Pancreas (tissue), 10 donors: ENCODE results near the gene ZFP90. TPM values are rescaled to one million over a fixed set of nuclear protein-coding genes. Genes with fewer than 3 reads are reported as not detected.

Experiments used
- ATAC-seq, 4 donors: fragments of 200-7000 bp; cut with Tn5 transposase; one replicate each; pipeline versions ENCODE4 v1.8.0 to v1.9.1; 2020; ENCODE audit warnings: mild to moderate bottlenecking in 4 of 4, moderate library complexity in 4 of 4
- DNase-seq, 6 donors: peaks; one replicate each; pipeline ENCODE4 v3.0.0-alpha.2; 2020
- FAIRE-seq: peaks from 2 replicates; lab custom pipeline; 2012; peaks lifted over from hg19 to GRCh38; lab: Jason Lieb, UNC
- H3K27ac ChIP-seq, 4 donors: fragments of 200-600 bp; sonication (generic); 1 replicate in 3 of 4; 2 replicates in 1 of 4; pipeline versions ENCODE4 v1.5.0 to v1.8.0; 2020
- H3K27me3 ChIP-seq, 4 donors: fragments of 200-600 bp; one replicate each; pipeline ENCODE4 v1.8.0; 2021
- H3K36me3 ChIP-seq, 3 donors: fragments of 200-600 bp; sonication (generic) in 1 of 3; one replicate each; pipeline versions ENCODE4 v1.5.0 to v1.8.0; 2020 to 2021
- H3K4me1 ChIP-seq, 3 donors: fragments of 200-600 bp; one replicate each; pipeline ENCODE4 v1.8.0; 2021
- H3K4me3 ChIP-seq, 4 donors: fragments of 200-600 bp; sonication (generic) in 2 of 4; one replicate each; pipeline versions ENCODE4 v1.5.0 to v1.8.0; 2020 to 2021
- H3K9me3 ChIP-seq, 4 donors: fragments of 200-600 bp; one replicate each; pipeline ENCODE4 v1.8.0; 2021
- CTCF ChIP-seq, 4 donors: fragments of 200-600 bp; sonication (generic) in 3 of 4; IDR thresholded peaks; one replicate each; pipeline versions ENCODE4 v1.5.0 to v1.8.0; 2021; ENCODE audit warnings: antibody characterized with exemption in 4 of 4
- WGBS, 2 donors: extraction: QIAGEN DNeasy Blood & Tissue Kit; methylation state at CpG; one replicate each; pipeline ENCODE4 v1.1.7; 2013; 5-methylcytosine and 5-hydroxymethylcytosine counted together
- intact Hi-C, 3 donors: fragments of 100-400 bp; cut with DNase I; formaldehyde crosslinking; loops; one replicate each; pipeline versions ENCODE4 v1.11.1 to v1.14.2; 2022
- polyA plus RNA-seq, 2 donors: library from polyadenylated mRNA; stranded (reverse); fragments of 200-250 nt; gene quantifications; one replicate each; pipeline ENCODE4 v1.2.3, GENCODE V29; 2013
- total RNA-seq, 6 donors: library from RNA; stranded (reverse); fragmentation: NEBNext Ultra II Directional in 4 of 6; extraction: Animal tissue kit (Norgen Biotek cat#: 25700) in 4 of 6; gene quantifications; one replicate each; pipeline versions ENCODE4 v1.2.1 to v1.2.4, GENCODE V29; 2021 to 2023
- donor health status: healthy with polysubstance abuse.
- donor health status: DM: no; HTN: no; CAD: no; lungs with moderate emphysema.
- donor health status: DM: no; HTN: no; CAD: no.
- donor health status: control.
- donor health status: control.
- donor health status: Bipolar disorder and iron deficiency.
- donor health status: DM: yes; HTN: yes; CAD: no.
- donor health status: DM: no; HTN: no; CAD: no.
- donor health status: DM: no; HTN: no; CAD: no.
- donor health status: DM: yes; HTN: yes; CAD: no.

ZFP90 gene
- total and polyA plus RNA-seq, 8 donors, result 5.4 to 15.3 (median 9.1) TPM

DNA sequence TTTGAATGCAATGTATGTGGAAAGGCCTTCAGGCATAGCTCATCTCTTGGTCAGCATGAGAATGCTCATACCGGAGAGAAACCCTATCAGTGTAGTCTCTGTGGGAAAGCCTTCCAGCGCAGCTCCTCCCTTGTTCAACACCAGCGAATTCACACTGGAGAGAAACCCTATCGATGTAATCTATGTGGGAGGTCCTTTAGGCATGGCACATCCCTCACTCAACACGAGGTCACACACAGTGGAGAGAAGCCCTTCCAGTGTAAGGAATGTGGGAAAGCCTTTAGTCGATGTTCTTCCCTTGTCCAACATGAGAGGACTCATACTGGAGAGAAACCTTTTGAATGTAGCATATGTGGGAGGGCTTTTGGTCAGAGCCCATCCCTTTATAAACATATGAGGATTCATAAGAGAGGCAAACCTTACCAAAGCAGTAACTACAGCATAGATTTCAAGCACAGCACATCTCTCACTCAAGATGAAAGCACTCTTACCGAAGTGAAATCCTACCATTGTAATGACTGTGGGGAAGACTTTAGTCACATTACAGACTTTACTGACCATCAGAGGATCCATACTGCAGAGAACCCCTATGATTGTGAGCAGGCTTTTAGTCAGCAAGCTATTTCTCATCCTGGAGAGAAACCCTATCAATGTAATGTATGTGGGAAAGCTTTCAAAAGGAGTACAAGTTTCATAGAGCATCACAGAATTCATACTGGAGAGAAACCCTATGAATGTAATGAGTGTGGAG lies 24.7 kb downstream of the ZFP90 start:
- no peak for ATAC-seq

GRCh38 chr16:68564382-68564985 lies 25.4 kb downstream of the ZFP90 start:
- DNase-seq, result no peak
- no peak for ATAC-seq
- Histone ChIP-seq H3K4me1 (no peaks in the 10 kb centered on the region), H3K36me3 (peaks cover 0 to 42% (median 34%) of the 10 kb centered on the region in 3 donors), H3K27ac (no peak overlapping the region), H3K4me3 (no peak overlapping the region), H3K9me3 (peaks cover 0 to 13% (median 6%) of the 10 kb centered on the region in 4 donors), H3K27me3 (no peaks in the 10 kb centered on the region)
- 97 to 99% methylated on average over 9 of the region's 9 CpGs for WGBS, 2 donors
- TF ChIP-seq CTCF (IDR thresholded peaks at IDR 0.05), result no peak
- intact Hi-C loops, result no loop called here
- no peak for FAIRE-seq

More for the DNA sequence above, 24.7 kb downstream of the ZFP90 start:
- DNase-seq (no peak), FAIRE-seq (no peak)
- Histone ChIP-seq H3K9me3 (peaks cover 0 to 13% (median 6%) of the 10 kb centered on the region in 4 donors), H3K27me3 (no peaks in the 10 kb centered on the region), H3K27ac (no peak overlapping the region), H3K36me3 (peaks cover 0 to 49% (median 35%) of the 10 kb centered on the region in 3 donors), H3K4me3 (no peak overlapping the region), H3K4me1 (no peaks in the 10 kb centered on the region)
- no peak for TF ChIP-seq CTCF (IDR thresholded peaks at IDR 0.05)
- intact Hi-C loops, result no loop called here
- 98% methylated on average over 7 of the region's 7 CpGs for WGBS, 2 donors

GRCh38 chr16:68574479-68574878 lies 35.4 kb downstream of the ZFP90 start:
- FAIRE-seq (no peak), ATAC-seq (no peak), DNase-seq (no peak)
- H3K27ac ChIP-seq, result no peak overlapping the region
- no peaks in the 10 kb centered on the region for H3K9me3 ChIP-seq
- H3K36me3 ChIP-seq, result no peaks in the 10 kb centered on the region
- intact Hi-C loops, result no loop called here
- no peak for TF ChIP-seq CTCF (IDR thresholded peaks at IDR 0.05)
- H3K27me3 ChIP-seq, result no peaks in the 10 kb centered on the region
- WGBS, 2 donors, result 96 to 99% methylated on average over 3 of the region's 3 CpGs
- H3K4me3 ChIP-seq, result no peak overlapping the region
- no peaks in the 10 kb centered on the region for H3K4me1 ChIP-seq

DNA sequence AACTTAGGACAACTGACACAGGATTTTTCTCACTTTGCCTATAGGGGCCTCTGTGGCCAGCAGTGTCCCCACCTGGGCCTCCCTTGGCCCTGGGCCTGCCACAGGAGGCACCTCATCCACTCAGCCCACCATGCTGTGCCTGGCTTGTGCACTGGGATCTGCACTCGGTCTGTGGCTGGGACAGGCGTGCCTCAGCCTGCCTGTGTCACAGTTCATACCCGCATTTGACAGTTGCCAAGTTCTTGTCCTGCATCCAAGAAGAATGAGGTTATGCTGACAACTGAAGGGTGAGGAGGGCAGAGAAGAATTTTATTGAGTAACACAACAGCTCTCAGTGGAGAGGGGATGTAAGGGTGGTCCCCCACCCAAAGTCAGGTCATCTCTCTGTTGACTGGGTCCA lies 36.0 kb downstream of the ZFP90 start:
- H3K27me3 ChIP-seq, result no peaks in the 10 kb centered on the region
- TF ChIP-seq CTCF (IDR thresholded peaks at IDR 0.05), result no peak
- ATAC-seq, result no peak
- no peak for FAIRE-seq
- H3K36me3 ChIP-seq, result no peaks in the 10 kb centered on the region
- no peak overlapping the region for H3K27ac ChIP-seq
- 95 to 98% methylated on average over 3 of the region's 3 CpGs for WGBS, 2 donors
- H3K4me3 ChIP-seq, result no peak overlapping the region
- no peaks in the 10 kb centered on the region for H3K9me3 ChIP-seq
- H3K4me1 ChIP-seq, result no peaks in the 10 kb centered on the region
- intact Hi-C loops, result no loop called here
- no peak for DNase-seq

DNA sequence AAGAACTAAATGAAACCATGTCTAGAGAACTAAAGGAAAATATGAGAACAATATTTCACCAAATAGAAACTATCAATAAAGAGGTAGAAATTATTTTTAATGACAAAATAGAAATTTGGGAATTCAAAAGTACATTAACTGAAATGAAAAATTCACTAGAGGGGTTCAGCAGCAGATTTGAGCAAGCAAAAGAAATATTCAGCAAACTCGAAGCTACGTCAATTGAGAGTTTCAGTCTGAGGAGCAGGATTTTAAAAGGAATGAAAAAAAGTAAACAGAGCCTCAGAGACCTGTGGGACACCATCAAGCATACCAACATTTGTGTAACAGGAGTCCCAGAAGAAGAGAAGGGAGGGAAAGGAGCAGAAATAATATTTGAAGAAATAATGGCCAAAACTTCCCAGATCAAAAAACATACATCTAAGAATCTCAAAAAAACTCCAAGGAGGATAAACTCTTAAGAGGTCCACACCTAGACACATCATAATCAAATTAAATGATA lies 38.3 kb downstream of the ZFP90 start:
- H3K27ac ChIP-seq, result no peak overlapping the region
- H3K27me3 ChIP-seq, result no peaks in the 10 kb centered on the region
- 73 to 85% methylated on average over 2 of the region's 2 CpGs for WGBS, 2 donors
- H3K36me3 ChIP-seq, result no peaks in the 10 kb centered on the region
- intact Hi-C loops, result no loop called here
- no peak for TF ChIP-seq CTCF (IDR thresholded peaks at IDR 0.05)
- FAIRE-seq (no peak), DNase-seq (no peak), ATAC-seq (no peak)
- H3K4me3 ChIP-seq, result no peak overlapping the region
- no peaks in the 10 kb centered on the region for H3K9me3 ChIP-seq
- H3K4me1 ChIP-seq, result no peaks in the 10 kb centered on the region
